HG02588 (cell line): ENCODE results near the gene OR12D3.
"Not testable (repeated sequence)": the region's sequence is repeated elsewhere in the genome, so short reads cannot be mapped to it uniquely, and the experiment has no call there.

Experiments used
- ATAC-seq: cut with Tn5 transposase; IDR thresholded peaks from one replicate; pipeline ENCODE4 v1.9.1; 2021; ENCODE audit warnings: mild to moderate bottlenecking, moderate library complexity; ENCODE audit not compliant: unreplicated experiment

Gene OR12D3, protein sequence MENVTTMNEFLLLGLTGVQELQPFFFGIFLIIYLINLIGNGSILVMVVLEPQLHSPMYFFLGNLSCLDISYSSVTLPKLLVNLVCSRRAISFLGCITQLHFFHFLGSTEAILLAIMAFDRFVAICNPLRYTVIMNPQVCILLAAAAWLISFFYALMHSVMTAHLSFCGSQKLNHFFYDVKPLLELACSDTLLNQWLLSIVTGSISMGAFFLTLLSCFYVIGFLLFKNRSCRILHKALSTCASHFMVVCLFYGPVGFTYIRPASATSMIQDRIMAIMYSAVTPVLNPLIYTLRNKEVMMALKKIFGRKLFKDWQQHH

DNA sequence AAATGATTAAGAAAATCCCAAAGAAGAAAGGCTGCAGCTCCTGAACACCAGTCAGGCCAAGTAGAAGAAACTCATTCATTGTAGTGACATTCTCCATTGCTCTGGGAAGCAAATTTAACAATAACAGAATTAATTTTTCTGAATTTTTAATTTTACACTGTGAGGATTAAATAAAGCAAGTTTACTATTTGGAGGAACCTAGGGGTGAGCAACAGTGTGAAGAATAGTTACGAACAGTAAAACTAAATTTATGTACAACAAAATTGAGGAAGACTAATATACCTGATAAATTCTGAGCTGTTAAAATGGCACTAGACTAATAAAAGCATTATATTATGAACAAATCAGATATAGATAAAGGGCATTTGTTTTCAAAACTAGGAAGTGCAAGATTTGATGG lies at the start of gene OR12D3:
Gene OR12D3, minus strand, starts transcription at position 101 of the 400 bp plus-strand sequence. Its CDS starts 4 bp downstream, at position 97.
- no peak for ATAC-seq

GRCh38 chr6:29424575-29424974 lies 49.5 kb upstream of the OR12D3 start:
- no peak for ATAC-seq

GRCh38 chr6:29424168-29424567 lies 49.1 kb upstream of the OR12D3 start:
- ATAC-seq, result no peak

DNA sequence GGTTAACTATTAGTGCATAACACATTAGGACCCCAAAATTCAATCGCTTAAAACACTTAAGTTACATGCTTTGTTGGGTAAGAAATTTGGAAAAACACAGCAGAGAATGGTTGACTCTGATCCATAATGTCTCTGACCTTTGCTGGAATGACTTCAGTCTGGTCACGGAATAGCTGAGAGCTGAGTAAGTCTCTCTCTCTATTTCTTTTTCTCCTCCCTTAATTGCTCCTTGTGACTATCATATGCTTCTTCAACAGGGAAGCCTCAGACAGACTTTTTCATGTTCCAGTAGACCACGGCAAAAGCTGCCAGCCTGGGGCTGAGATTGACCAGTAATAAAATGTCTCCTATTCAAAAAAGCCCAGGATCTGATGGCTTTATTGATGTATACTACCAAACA lies 44.4 kb upstream of the OR12D3 start:
- no peak for ATAC-seq

GRCh38 chr6:29414588-29414987 lies 39.5 kb upstream of the OR12D3 start, which contains the start of gene OR12D1:
Gene OR12D1 (plus strand): TSS chr6:29414928.
- ATAC-seq, result no peak

DNA sequence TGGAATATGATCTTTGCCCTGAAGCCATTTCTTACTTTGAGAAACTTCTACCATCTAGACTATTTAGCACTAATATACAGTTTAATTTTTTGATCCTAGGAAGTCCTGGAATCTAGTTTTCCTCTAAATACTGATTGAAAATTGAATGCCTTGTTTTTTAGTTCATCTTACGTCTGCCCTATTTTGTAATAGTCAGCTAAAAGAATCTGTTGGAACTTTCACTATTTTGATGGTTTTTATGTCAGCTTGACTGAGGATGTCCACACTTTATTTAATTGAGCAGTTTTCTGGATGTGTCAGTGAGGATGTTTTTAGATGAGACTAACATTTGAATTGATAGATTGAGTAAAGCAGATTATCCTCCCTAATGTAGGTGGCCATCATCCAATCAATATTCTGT lies 28.7 kb upstream of the OR12D3 start:
- no peak for ATAC-seq

GRCh38 chr6:29399525-29399924 lies 24.4 kb upstream of the OR12D3 start:
- no peak for ATAC-seq

DNA sequence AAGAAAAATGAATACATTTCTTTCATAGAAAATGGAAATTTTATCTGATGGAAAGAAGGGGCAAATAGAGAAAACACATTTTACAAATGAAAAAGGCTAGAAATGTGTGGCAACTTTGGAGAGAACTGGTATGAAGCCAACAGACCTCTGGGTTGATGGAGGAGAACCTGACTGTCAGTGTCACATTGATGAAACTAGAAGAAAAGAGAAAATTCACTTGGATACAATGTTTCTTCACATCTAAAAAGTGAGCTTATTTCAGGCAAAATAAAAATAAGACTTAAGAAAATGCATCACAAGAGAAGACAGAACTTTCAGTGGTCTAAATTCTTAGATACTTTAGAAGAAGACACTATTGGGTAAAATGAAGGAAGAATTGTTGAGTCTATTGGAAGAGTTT lies 20.2 kb upstream of the OR12D3 start, which contains the start of gene OR12D2:
Gene OR12D2, plus strand, starts transcription at position 301 of the 400 bp plus-strand sequence. CDS start 1,069 bp downstream, outside the sequence.
- no peak for ATAC-seq

- ATAC-seq, result no peak
Measured at GRCh38 chr6:29388533-29388932, 13.4 kb upstream of the OR12D3 start.

DNA sequence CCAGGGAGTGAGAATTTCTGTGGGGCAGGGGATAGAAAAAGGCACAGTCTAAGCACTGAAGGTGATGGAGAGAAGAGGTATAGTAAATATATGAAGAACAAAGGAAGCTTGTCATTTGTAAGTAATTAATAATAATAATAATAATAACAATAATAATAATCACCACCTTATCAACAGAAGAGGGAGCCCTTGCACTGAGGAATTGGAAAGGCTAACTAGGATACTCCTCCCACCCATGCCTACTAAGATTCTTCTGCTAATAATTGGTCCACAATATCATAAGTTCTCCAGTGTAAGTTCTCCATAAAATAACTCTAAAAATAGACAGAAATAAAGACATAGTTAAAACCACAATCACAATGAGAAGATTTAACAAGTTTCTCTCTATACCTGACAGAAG lies 912 bp upstream of the OR12D3 start:
- ATAC-seq, result no peak

- no peak for ATAC-seq
Measured at GRCh38 chr6:29368765-29369164, 6.3 kb downstream of the OR12D3 start, which contains the start of gene OR5V1. Gene OR5V1 (minus strand): TSS chr6:29368865. CDS start chr6:29356195, 12,670 bp downstream.

GRCh38 chr6:29355603-29356002 lies 19.5 kb downstream of the OR12D3 start:
- no peak for ATAC-seq

DNA sequence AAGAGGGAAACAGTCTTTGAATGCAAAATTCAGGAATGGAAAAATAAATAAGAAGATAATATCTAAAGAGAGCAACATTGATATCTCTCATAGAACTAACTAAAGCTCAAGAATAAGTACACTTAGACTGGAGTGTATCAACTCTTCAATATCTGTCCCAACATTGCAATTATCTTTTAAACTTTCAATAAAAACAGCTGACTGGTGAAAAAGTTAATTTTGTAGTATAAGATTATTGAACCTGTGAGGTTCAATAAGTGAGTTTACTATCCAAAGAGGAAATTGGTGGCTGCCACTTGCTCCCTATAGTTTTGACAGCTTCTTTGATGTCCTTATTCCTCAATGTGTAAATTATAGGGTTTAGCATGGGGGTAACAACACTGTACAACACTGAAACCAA lies 20.1 kb downstream of the OR12D3 start:
- no peak for ATAC-seq

GRCh38 chr6:29349348-29349747 lies 25.7 kb downstream of the OR12D3 start:
- ATAC-seq, result not testable (repeated sequence)

DNA sequence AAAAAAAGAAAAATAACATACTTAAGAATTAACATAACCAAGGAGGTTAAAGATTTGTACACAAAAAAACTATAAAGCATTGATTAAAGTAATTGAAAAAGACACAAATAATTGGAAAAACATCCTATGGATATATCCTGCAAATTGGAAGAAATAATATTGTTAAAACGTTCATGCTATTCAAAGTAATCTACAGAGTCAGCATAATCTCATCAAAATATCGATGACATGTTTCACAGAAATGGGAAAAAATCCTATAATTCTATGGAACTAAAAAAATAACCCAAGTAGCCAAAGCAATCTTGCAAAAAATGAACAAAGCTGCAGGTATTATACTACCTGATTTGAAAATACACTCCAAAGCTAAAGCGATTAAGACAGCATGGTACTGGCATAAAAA lies 29.7 kb downstream of the OR12D3 start:
- ATAC-seq, result no peak

GRCh38 chr6:29336269-29336668 lies 38.8 kb downstream of the OR12D3 start:
- no peak for ATAC-seq

- ATAC-seq, result no peak
Measured at GRCh38 chr6:29332676-29333075, 42.4 kb downstream of the OR12D3 start.

DNA sequence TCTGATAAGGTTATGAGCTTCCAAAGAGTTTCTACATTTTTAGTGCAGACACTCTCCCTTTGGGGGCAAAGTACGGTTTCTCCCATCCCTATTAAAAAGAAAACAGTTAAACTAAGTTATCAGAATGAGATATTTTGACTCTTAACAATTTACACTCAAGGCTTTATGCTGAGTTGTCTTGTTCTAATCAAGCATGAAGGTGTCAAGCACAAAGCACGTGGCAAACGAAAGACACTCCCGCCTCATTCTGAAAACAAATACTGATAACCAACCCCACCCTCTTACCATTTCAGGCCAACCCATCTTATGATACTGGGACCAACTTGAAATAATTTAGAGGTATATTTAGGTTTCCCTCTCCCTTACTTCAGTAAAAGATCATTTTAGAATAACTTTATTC lies 49.3 kb downstream of the OR12D3 start:
- no peak for ATAC-seq
